Activated naive CD4-positive, alpha-beta T cell treated with anti-CD3 and anti-CD28 coated beads, Interleukin-2, amount 50 U/mL, for 72 hours (primary cell): Measurements from ENCODE around the gene MYO1B. TPM values are rescaled to one million over a fixed set of nuclear protein-coding genes. Genes with fewer than 3 reads are reported as not detected.

Experiments
- ATAC-seq, 2 donors: fragments of 150-1000 bp; cut with Tn5 transposase; 2 replicates each; pipeline ENCODE4 v1.10.0; 2021; ENCODE audit warnings: mild to moderate bottlenecking in 2 of 2, moderate library complexity in 2 of 2
- DNase-seq, 2 donors: peaks; one replicate each; pipeline ENCODE4 v3.0.0; 2021 to 2022; ENCODE audit warnings: low spot score in 2 of 2
- H3K27ac Mint-ChIP-seq, 2 donors: one replicate each; pipeline ENCODE4 v1.8.0; 2022; ENCODE audit warnings: mild to moderate bottlenecking in 2 of 2, mixed read lengths in 2 of 2
- H3K36me3 Mint-ChIP-seq, 2 donors: one replicate each; pipeline ENCODE4 v1.8.0; 2022; ENCODE audit warnings: mixed read lengths in 2 of 2
- H3K9me3 Mint-ChIP-seq, 2 donors: one replicate each; pipeline ENCODE4 v1.8.0; 2022; ENCODE audit warnings: mixed read lengths in 2 of 2
- total RNA-seq, 2 donors: library from RNA; stranded (reverse); gene quantifications; one replicate each; pipeline ENCODE4 v1.2.3, GENCODE V29; 2022

The MYO1B gene
- total RNA-seq, 2 donors from 2014 or later, result 4.7 to 42.5 TPM

DNA sequence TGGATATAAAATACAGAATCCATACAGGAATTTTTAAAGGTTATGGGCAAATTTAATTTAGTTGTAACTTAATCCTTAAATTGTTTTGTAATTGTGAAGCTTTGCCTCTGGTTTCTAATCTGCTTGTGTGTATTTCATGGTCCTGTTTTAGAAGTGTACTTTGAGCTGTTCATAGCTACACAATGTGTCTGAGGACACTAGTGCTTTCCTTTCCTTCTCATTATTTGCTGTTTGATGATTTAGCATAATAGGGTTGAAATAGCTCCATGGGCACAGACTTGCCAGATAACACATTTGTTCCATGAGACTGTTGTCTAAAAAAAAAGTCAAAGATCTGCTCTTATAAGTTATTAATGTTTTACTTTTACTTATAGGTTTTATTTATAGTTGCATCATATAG lies 134.2 kb downstream of the MYO1B start:
- no peak for ATAC-seq
- DNase-seq, result no peak
- Mint-ChIP-seq H3K27ac (no peak overlapping the region), H3K9me3 (no peaks in the 10 kb centered on the region), H3K36me3 (no peaks in the 10 kb centered on the region)

DNA sequence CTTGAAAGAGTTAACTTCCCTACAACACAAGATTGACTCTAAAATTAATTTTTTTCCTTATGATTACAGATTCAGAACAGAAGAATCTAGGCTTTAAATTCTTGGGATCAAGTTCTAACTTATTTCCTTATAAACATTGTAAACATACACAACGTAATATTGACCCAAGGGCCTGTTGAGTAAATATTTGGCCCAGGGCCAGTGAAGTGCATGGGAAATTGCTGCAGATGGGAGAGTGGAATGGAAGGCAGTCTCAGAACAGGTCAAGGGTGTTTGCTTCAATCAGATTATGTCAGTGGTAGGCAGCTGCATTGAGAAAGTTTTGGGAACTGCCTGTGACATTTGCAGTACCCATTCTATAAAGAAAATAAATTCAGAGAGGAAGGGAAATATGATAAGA lies 137.6 kb downstream of the MYO1B start:
- ATAC-seq, result no peak
- H3K9me3 Mint-ChIP-seq, result no peaks in the 10 kb centered on the region
- no peak overlapping the region for H3K27ac Mint-ChIP-seq
- H3K36me3 Mint-ChIP-seq, result peaks cover 0 to 6% of the 10 kb centered on the region in 2 donors
- no peak for DNase-seq

DNA sequence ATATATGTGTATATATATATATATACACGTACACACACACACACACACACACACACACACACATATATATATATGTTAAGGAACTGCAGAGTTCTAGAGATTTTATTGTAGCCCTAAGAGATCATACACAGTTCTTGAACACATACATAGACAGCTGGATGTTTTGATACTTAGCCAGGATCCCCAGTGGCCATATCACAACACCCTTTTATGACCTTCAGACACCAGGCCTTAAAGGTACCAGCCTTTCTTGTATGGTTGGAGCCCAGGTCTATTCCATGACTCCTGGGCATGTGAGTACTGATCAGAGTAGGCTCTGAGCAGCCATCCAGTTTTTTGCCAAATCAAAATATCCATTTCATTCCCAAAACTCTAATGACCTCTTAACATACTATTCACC lies 138.3 kb downstream of the MYO1B start:
- ATAC-seq (no peak), DNase-seq (no peak)
- no peak overlapping the region for H3K27ac Mint-ChIP-seq
- H3K36me3 Mint-ChIP-seq, result peaks cover 0 to 6% of the 10 kb centered on the region in 2 donors
- H3K9me3 Mint-ChIP-seq, result no peaks in the 10 kb centered on the region

DNA sequence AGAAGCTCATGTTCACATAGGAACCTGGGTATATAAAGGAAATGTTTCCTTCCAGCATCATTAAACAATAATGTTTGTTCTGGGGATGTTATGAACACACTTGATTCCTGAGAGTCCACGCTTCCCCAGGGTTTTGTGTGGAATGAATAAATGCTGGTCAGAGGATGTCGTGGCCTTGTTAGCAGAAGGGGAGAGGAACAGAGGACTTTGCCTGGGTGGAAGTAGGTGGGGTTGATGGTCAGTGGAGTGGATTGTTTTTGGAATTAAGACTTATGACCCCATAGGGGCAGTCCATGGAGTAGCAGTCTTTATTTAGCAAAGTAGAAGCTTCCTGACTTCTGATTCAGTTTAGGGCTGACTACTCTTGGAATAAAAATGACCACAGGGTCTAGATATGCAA lies 139.6 kb downstream of the MYO1B start:
- H3K9me3 Mint-ChIP-seq, result no peaks in the 10 kb centered on the region
- DNase-seq (no peak), ATAC-seq (no peak)
- H3K36me3 Mint-ChIP-seq, result peaks cover 0 to 6% of the 10 kb centered on the region in 2 donors
- H3K27ac Mint-ChIP-seq, result no peak overlapping the region

DNA sequence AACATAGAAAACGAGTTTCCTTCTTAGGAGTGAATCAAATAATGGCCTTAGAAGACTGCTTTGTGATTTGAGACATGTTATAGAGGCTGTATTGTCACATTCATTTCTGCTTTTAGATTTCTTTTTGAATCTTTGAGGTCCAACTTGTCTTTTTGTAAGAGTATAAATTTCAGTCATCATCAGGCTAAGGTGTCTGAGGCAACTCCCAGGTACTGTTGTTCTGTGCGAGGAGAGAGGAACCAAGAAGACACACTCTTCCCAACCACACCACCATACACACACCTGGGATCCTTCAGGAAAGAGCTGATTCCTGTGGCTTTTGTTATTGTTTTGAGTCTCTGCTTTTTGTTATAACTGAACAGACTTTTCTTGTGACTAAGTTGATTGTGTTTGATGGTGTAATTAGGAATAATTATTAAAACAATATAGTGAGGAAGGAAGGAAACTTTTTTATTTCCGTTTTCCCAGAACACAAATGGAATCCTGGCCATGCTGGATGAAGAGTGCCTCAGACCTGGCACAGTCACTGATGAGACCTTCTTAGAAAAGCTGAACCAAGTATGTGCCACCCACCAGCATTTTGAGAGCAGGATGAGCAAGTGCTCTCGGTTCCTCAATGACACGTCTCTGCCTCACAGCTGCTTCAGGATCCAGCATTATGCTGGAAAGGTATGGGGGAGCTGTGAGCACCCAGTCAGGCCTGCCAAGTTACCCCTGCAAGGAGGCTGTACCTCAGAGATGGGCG lies 140.4 kb downstream of the MYO1B start:
- Mint-ChIP-seq H3K36me3 (peaks cover 0 to 6% of the 10 kb centered on the region in 2 donors), H3K27ac (no peak overlapping the region), H3K9me3 (no peaks in the 10 kb centered on the region)
- ATAC-seq (peak; percentile 73 to 90), DNase-seq (peak in 1 of 2 donors; percentile 22)

DNA sequence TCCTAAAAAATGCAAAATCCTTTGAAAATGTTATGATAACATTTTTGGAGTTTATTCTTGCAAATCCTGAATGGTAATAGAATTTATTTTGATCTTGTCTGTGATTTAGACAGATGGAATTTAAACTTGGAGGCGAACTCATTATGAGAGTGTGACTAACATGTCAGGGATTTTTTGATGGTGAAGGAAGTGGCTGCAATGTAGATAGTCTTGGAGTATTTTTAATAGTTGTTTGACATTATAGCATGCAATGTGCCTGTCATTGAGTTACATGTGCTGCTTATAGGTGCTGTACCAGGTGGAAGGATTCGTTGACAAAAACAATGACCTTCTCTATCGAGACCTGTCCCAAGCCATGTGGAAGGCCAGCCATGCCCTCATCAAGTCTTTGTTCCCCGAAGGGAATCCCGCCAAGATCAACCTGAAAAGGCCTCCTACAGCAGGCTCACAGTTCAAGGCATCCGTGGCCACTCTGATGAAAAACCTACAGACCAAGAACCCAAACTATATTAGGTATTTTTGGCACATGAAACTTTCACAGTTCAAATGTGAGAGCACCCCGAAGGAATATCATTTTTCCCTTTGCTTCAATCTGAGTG lies 141.8 kb downstream of the MYO1B start:
- Mint-ChIP-seq H3K36me3 (peaks cover 0 to 6% of the 10 kb centered on the region in 2 donors), H3K27ac (no peak overlapping the region), H3K9me3 (no peaks in the 10 kb centered on the region)
- DNase-seq (no peak), ATAC-seq (peak; percentile 49 to 78)

DNA sequence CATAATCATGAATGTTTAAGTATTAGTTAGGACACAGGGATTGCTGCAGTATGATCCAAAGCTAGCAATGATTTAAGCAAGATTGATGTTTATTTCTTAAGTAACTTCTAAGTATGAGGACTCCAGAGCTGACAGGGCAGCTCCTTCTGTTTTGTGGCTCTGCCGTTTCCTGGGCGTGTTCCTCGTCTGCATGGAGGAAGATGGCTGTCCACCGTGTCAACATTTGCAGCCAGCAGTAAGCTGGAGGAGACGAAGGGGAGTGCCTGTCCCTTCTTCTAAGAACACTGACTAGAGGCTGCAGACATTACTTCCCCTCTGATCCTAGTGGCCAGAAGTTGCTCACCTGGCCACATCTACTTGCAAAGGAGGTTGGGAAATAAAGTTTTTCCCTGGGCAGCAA lies 144.1 kb downstream of the MYO1B start:
- H3K27ac Mint-ChIP-seq, result no peak overlapping the region
- peaks cover 0 to 6% of the 10 kb centered on the region in 2 donors for H3K36me3 Mint-ChIP-seq
- no peak for DNase-seq
- no peaks in the 10 kb centered on the region for H3K9me3 Mint-ChIP-seq
- no peak for ATAC-seq

DNA sequence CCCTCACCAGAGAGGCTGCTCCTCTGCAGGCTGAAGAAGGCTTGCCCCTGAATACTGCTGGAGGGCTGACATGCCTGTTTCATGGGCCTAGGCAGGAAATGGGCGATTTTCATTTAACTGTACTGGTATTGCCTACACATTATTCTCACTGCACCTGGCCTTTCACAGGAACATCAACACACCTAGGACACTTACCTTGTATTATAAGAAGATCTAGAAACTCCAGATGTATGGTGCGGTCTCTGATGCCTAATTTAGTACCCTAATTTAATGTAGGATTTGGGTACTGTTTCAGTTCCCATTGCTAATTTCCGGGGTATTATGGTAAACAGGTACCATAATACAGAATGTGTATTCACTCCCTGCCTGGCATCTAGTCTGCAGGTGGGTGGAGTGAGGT lies 146.0 kb downstream of the MYO1B start:
- ATAC-seq (no peak), DNase-seq (no peak)
- H3K27ac Mint-ChIP-seq, result no peak overlapping the region
- H3K36me3 Mint-ChIP-seq, result peaks cover 0 to 6% of the 10 kb centered on the region in 2 donors
- H3K9me3 Mint-ChIP-seq, result no peaks in the 10 kb centered on the region

DNA sequence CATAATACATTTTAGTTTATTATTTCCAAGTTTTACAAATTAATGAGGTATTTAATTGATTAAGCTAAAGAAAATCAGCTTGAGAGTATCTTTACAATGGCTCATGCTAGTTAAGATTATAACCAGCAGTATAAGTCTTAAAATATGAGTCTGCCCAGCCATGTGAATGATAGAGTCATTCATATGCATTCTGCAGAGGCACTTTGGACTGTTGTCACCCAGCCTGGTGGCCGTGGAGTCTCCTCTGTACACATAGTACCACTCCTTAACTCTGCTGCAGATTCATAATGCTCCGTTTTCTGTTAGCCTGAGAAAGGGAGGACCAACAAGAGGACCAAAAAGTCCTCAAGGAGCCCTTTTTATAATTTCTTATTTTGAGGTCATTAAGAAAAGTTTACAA lies 148.8 kb downstream of the MYO1B start:
- Mint-ChIP-seq H3K36me3 (no peaks in the 10 kb centered on the region), H3K9me3 (no peaks in the 10 kb centered on the region), H3K27ac (peak overlapping the region in 1 of 2 donors; percentile 32)
- no peak for DNase-seq
- ATAC-seq, result no peak

DNA sequence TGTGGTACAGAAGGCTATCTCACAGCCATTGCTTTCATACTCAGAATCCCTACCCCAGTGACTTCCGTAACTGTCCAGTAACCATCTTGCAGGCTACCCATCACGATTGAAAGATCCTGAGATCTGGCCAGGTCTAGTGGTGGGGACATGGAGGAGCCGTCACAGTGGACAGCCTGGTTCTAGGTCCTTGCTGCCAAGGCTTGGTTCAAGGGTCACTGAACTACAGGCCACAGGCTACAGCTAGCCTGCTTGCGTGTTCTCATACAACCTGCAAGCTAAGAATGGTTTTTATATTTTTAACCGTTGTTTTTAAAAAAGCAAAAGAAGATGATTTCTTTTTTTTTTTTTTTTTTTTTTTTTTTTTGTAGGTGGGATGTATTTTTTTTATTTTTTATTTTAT lies 151.6 kb downstream of the MYO1B start:
- DNase-seq (no peak), ATAC-seq (no peak)
- Mint-ChIP-seq H3K27ac (no peak overlapping the region), H3K36me3 (no peaks in the 10 kb centered on the region), H3K9me3 (no peaks in the 10 kb centered on the region)

DNA sequence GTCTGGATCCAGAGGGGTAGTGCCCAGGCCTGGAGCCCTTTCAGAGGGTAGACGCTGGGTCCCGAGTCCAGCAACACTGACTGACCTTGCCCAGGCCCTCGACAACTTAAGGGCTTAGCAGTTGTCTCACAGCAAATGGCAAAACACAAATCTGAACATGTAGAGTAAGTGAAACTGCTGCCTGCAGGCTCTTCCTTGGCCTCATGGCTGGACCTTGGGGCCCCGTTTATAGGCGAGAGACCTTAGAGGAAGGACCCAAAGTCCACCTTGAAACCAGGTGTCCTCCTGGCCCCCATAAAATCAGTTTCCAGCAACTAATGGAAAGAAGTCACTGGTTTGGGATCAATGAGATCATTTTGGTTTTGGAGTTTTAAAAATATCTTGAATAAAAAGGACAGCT lies 154.4 kb downstream of the MYO1B start:
- H3K36me3 Mint-ChIP-seq, result no peaks in the 10 kb centered on the region
- no peak overlapping the region for H3K27ac Mint-ChIP-seq
- ATAC-seq, result no peak
- DNase-seq, result no peak
- no peaks in the 10 kb centered on the region for H3K9me3 Mint-ChIP-seq

DNA sequence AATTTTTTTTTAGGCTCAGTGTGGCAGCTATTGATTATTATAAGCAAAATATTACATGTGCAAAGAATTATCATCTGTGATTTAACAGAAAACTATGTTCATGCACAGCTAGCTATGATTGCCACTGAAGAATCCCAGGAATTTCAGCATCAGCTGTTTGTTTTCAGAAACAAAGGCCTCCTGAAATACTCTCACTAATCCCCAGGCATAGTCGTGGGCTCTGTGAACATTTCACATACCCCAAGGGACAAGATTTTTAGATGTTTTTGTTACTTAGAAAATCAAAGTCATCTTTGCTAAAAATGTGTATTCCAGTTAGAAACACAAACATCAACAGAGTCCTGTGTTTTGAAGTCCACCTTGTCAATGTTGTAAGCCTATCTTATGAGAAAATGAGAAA lies 156.1 kb downstream of the MYO1B start:
- H3K36me3 Mint-ChIP-seq, result no peaks in the 10 kb centered on the region
- DNase-seq (no peak), ATAC-seq (no peak)
- H3K27ac Mint-ChIP-seq, result no peak overlapping the region
- H3K9me3 Mint-ChIP-seq, result no peaks in the 10 kb centered on the region

DNA sequence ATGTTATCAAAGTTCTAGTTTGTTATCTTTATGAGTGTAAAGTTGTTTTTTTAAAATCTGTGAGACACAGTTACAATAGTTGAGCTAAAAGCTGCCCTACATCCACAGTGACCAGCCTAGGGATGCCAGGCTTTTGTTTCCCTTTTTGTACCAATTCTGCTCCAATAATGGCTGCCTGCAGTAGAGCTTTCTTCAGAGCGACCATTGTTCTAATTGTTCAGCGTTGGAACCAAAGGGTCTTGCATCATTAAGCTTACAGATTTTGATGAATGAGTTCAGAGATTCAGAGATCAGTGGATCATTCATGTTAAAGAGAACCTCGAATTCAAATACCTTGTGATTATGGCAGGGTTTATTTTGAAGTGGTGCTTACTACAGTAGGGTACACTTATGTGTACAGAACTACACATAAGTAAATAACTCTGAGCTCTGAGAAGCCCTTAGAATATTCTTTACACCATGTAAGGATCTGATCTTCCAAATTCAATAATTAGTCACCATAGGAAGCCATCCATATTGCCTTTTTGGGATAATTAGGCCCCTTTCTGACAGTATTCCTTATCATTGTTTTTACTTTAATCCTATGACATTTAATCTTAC lies 157.9 kb downstream of the MYO1B start:
- no peaks in the 10 kb centered on the region for H3K9me3 Mint-ChIP-seq
- H3K27ac Mint-ChIP-seq, result no peak overlapping the region
- no peaks in the 10 kb centered on the region for H3K36me3 Mint-ChIP-seq
- DNase-seq (no peak), ATAC-seq (no peak)

DNA sequence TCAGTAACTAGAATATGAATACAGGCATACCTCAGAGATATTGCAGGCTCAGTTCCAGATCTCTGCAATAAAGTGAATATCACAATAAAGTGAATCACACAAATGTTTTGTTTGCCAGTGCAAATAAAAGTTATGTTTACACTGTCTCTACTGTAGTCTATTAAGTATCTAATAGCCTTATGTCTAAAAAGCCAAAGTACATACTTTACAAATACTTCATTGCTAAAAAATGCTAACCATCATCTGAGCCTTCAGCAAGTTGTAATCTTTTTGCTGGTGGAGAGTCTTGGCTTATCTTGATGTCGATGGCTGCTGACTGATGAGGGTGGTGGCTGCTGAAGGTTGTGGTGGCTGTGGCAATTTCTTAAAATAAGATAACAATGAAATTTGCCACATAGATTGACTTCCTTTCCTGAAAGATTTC lies 159.4 kb downstream of the MYO1B start:
- Mint-ChIP-seq H3K27ac (no peak overlapping the region), H3K9me3 (no peaks in the 10 kb centered on the region), H3K36me3 (peaks cover 0 to 8% of the 10 kb centered on the region in 2 donors)
- no peak for ATAC-seq
- no peak for DNase-seq

DNA sequence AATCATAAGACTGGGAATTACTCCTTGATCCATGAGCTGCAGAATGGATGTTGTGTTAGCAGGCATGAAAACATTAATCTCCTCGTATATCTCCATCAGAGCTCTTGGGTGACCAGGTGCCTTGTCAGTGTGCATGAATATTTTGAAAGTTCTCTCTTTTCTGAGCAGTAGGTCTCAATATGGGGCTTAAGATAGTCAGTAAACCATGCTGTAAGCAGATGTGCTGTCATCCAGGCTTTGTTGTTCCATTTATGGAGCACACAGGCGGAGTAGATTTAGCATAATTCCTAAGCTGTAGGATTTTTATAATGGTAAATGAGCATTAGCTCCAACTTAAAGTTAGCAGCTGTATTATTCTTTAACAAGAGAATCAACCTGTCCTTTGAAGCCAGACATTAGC lies 160.3 kb downstream of the MYO1B start:
- Mint-ChIP-seq H3K27ac (no peak overlapping the region), H3K9me3 (no peaks in the 10 kb centered on the region), H3K36me3 (peaks cover 0 to 9% of the 10 kb centered on the region in 2 donors)
- ATAC-seq (no peak), DNase-seq (no peak)

DNA sequence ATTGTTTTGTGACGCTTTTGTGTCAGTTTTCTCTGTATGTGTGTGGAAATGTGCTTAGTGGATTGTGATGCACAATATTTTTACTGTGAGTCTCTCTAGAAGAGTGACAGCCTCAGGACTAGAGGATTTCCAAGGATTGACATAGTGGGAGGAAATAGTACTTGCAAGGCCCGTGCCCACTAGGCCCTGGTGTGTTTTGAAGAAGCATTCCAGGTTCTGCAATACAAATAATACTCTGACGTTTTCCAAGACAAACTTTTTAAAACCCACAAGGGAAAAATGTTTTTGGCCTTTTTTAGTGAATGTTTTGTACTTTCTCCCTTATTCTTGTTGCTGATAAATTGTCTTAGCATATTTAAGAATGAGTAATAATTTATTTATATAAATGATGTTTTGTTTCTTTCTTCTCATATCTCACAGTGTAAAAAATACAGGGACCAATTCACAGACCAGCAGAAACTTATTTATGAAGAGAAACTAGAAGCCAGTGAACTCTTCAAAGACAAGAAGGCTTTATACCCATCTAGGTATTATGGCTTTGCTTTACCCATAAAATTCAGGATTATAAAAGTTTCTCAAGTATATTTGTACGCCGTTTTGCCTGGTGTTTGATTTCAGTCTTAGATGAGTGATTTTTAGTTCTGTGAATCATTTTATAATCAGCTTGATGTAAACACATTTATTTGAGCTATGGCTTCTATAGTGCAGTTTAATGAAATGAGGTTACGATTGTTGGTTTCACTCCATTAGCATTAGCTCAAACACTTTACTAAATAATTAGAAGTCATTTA lies 165.6 kb downstream of the MYO1B start:
- Mint-ChIP-seq H3K9me3 (no peaks in the 10 kb centered on the region), H3K27ac (no peak overlapping the region), H3K36me3 (peaks cover 0 to 17% of the 10 kb centered on the region in 2 donors)
- ATAC-seq, result no peak
- no peak for DNase-seq

DNA sequence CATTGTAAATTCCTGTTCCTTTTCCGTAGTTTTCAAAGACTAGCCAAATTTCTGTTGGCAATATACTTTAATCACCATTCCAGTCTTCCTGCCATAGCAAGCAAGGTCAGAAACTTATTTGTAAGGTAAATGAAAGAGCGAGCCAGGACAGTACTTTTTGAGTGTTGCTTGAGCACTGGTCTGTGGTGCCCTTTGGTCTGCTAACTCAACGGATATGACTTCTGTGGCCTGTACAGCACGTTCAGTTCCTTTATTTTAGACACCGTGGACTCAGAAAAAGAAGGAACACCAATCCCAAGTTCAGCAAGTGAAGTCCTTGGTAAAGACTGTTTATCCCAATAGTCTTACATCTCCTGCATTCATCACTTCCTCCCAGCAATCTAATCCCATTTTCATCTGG lies 166.3 kb downstream of the MYO1B start:
- DNase-seq (no peak), ATAC-seq (no peak)
- Mint-ChIP-seq H3K36me3 (peaks cover 0 to 22% of the 10 kb centered on the region in 2 donors), H3K27ac (no peak overlapping the region), H3K9me3 (no peaks in the 10 kb centered on the region)
